HepG2 (cell line): ENCODE results near the gene CIBAR2. TPM values are rescaled to one million over a fixed set of nuclear protein-coding genes. Genes with fewer than 3 reads are reported as not detected.

Experiments
- AGO1 ChIP-seq: fragments of 200-400 bp; formaldehyde crosslinking; IDR thresholded peaks from 2 replicates; pipeline ENCODE4 v1.6.1; 2017; ENCODE audit warnings: mild to moderate bottlenecking, low read depth, low read length, moderate library complexity; ENCODE audit not compliant: poor library complexity, severe bottlenecking
- CTCF ChIP-seq: sonication (generic); formaldehyde crosslinking; IDR thresholded peaks from 2 replicates; pipeline ENCODE4 v1.5.0; 2020; ENCODE audit warnings: mild to moderate bottlenecking, missing genetic modification reagents, moderate library complexity
- DPF2 ChIP-seq: sonication (generic); formaldehyde crosslinking; IDR thresholded peaks from 2 replicates; pipeline ENCODE4 v1.4.0; 2020; ENCODE audit warnings: mild to moderate bottlenecking, low read depth, missing genetic modification reagents, borderline replicate concordance
- ELF4 ChIP-seq: sonication (generic); formaldehyde crosslinking; IDR thresholded peaks from 2 replicates; pipeline ENCODE4 v1.5.0; 2020; ENCODE audit warnings: missing genetic modification reagents, mild to moderate bottlenecking, moderate library complexity, borderline replicate concordance
- GPN1 ChIP-seq: sonication (generic); formaldehyde crosslinking; IDR thresholded peaks from 2 replicates; pipeline ENCODE4 v1.5.1; 2020; ENCODE audit warnings: missing genetic modification reagents, borderline replicate concordance
- HMGA1 ChIP-seq: sonication (generic); formaldehyde crosslinking; conservative IDR thresholded peaks from 2 replicates; pipeline ENCODE4 v1.4.0; 2020; ENCODE audit warnings: missing genetic modification reagents
- RERE ChIP-seq: IDR thresholded peaks from 2 replicates; pipeline ENCODE4 v1.6.1; 2016; ENCODE audit warnings: low read depth, missing genetic modification reagents, missing compliant biosample characterization
- ZFYVE20 ChIP-seq: sonication (generic); formaldehyde crosslinking; IDR thresholded peaks from 2 replicates; pipeline ENCODE4 v1.8.0; 2023; ENCODE audit warnings: low read depth, mild to moderate bottlenecking, moderate library complexity, missing genetic modification reagents, borderline replicate concordance
- ZKSCAN5 ChIP-seq: sonication (generic); formaldehyde crosslinking; IDR thresholded peaks from 2 replicates; pipeline ENCODE4 v1.5.1; 2020; ENCODE audit warnings: mild to moderate bottlenecking, missing genetic modification reagents
- ZNF18 ChIP-seq: sonication (generic); formaldehyde crosslinking; IDR thresholded peaks from 2 replicates; pipeline ENCODE4 v1.8.0; 2022; ENCODE audit warnings: mild to moderate bottlenecking, missing genetic modification reagents; ENCODE audit not compliant: insufficient replicate concordance
- ZNF317 ChIP-seq: sonication (generic); formaldehyde crosslinking; IDR thresholded peaks from 2 replicates; pipeline ENCODE4 v1.5.0; 2020; ENCODE audit warnings: mild to moderate bottlenecking, missing genetic modification reagents
- ZNF460 ChIP-seq: sonication (generic); formaldehyde crosslinking; IDR thresholded peaks from 2 replicates; pipeline ENCODE4 v1.5.1; 2020; ENCODE audit warnings: missing genetic modification reagents, mild to moderate bottlenecking, borderline replicate concordance
- ZNF614 ChIP-seq: IDR thresholded peaks from 2 replicates; pipeline ENCODE4 v1.6.1; 2018; ENCODE audit warnings: missing biosample characterization, missing genetic modification reagents, inconsistent platforms, borderline replicate concordance
- ZNF629 ChIP-seq: sonication (generic); formaldehyde crosslinking; conservative IDR thresholded peaks from 2 replicates; pipeline ENCODE4 v1.5.0; 2020; ENCODE audit warnings: missing genetic modification reagents
- ZNF639 ChIP-seq: conservative IDR thresholded peaks from 2 replicates; pipeline ENCODE4 v1.6.1; 2018; ENCODE audit warnings: missing genetic modification reagents
- ZNF674 ChIP-seq: sonication (generic); formaldehyde crosslinking; IDR thresholded peaks from 2 replicates; pipeline ENCODE4 v1.5.0; 2020; ENCODE audit warnings: low read depth, mild to moderate bottlenecking, missing genetic modification reagents
- polyA plus RNA-seq, 8 experiments: library from polyadenylated mRNA; depleted of rRNA in 3 of 8; stranded (reverse) in 7 of 8; unstranded in 1 of 8; fragments of >200 nt; fragmentation: Illumina TruSeq in 4 of 8; extraction: Trizol in 4 of 8; gene quantifications; 2 replicates each; pipeline versions ENCODE4 v1.2.1 to v1.2.3, GENCODE V29; 2011 to 2016; ENCODE audit warnings: low read depth in 4 of 8, missing spikeins in 1 of 8, mixed read lengths in 1 of 8; ENCODE audit not compliant: insufficient read depth in 1 of 8
- total RNA-seq, 5 experiments: library from RNA; depleted of rRNA; stranded (reverse); fragments of >200 nt; fragmentation: Illumina TruSeq; extraction: Trizol; gene quantifications; 2 replicates each; pipeline ENCODE4 v1.2.3, GENCODE V29; 2016; ENCODE audit warnings: low read depth in 1 of 5

CIBAR2 gene
- total and polyA plus RNA-seq, 2 of the 13 experiments (the other 11 are each of a cell fraction or from before 2014, with no cell fraction given), result not detected

- no peak for TF ChIP-seq CTCF (CRISPR knock-in tag)
- no peak for TF ChIP-seq ZNF460
- no peak for TF ChIP-seq ZFYVE20 (CRISPR knock-in tag)
- no peak for TF ChIP-seq AGO1
- TF ChIP-seq RERE, result no peak
- no peak; the same call in 1 of the 2 replicates for TF ChIP-seq ZKSCAN5
- no peak for TF ChIP-seq ZNF674 (CRISPR knock-in tag)
- no peak for TF ChIP-seq ZNF639 (CRISPR knock-in tag)
- TF ChIP-seq DPF2 (CRISPR knock-in tag), result no peak
- TF ChIP-seq HMGA1, result no peak
- no peak for TF ChIP-seq GPN1 (CRISPR knock-in tag)
- TF ChIP-seq ZNF18 (CRISPR knock-in tag), result no peak
- TF ChIP-seq ZNF629, result no peak
- TF ChIP-seq ZNF317, result 0 out of 2 replicates have a peak, but pooled peaks have one; percentile 49
- 0 out of 2 replicates have a peak, but pooled peaks have one; percentile 27 for TF ChIP-seq ZNF614 (CRISPR knock-in tag)
- TF ChIP-seq ELF4 (CRISPR knock-in tag), result no peak
Measured at GRCh38 chr16:85055493-85056210, 56.6 kb downstream of the CIBAR2 start (continued).
